Neural cell (in vitro differentiated cells): ENCODE measurements around the gene STK40. TPM values are rescaled to one million over a fixed set of nuclear protein-coding genes. Genes with fewer than 3 reads are reported as not detected.

Source experiments
- H2AFZ ChIP-seq: fragments of 200-600, 300-800 bp; sonication (generic), shearing (Covaris generic); 2 replicates; pipeline ENCODE4 v1.6.0; 2014; ENCODE audit warnings: low read depth, mild to moderate bottlenecking, antibody characterized with exemption, low read length, moderate library complexity
- H3F3A ChIP-seq: fragments of 200-600 bp; shearing (Covaris generic); 2 replicates; pipeline ENCODE4 v1.6.1; 2016; ENCODE audit warnings: mild to moderate bottlenecking, moderate library complexity, mixed read lengths, antibody characterized with exemption, low read length; ENCODE audit not compliant: insufficient read depth, poor library complexity, severe bottlenecking
- H3K27ac ChIP-seq: fragments of 200-600, 300-800 bp; sonication (generic), shearing (Covaris generic); 2 replicates; pipeline ENCODE4 v1.5.1; 2014; ENCODE audit warnings: mild to moderate bottlenecking, low read length, moderate library complexity
- H3K27me3 ChIP-seq: fragments of 300-800, 200-600 bp; sonication (generic), shearing (Covaris generic); 2 replicates; pipeline ENCODE4 v1.6.0; 2014; ENCODE audit warnings: mild to moderate bottlenecking, low read depth, low read length, moderate library complexity; ENCODE audit not compliant: insufficient read depth
- H3K36me3 ChIP-seq: fragments of 300-800, 200-600 bp; sonication (generic), shearing (Covaris generic); 2 replicates; pipeline ENCODE4 v1.5.1; 2014; ENCODE audit warnings: mild to moderate bottlenecking, antibody characterized with exemption, low read length, moderate library complexity; ENCODE audit not compliant: insufficient read depth
- H3K4me2 ChIP-seq: fragments of 300-800, 200-600 bp; sonication (generic), shearing (Covaris generic); 2 replicates; pipeline ENCODE4 v1.6.0; 2014; ENCODE audit warnings: mild to moderate bottlenecking, low read length
- H3K4me3 ChIP-seq: fragments of 300-800, 200-600 bp; sonication (generic), shearing (Covaris generic); 2 replicates; pipeline ENCODE4 v1.5.1; 2014; ENCODE audit warnings: mild to moderate bottlenecking, low read length, moderate library complexity
- H3K79me2 ChIP-seq: fragments of 200-600 bp; shearing (Covaris generic); replicated peaks from 2 replicates; pipeline ENCODE4 v1.6.0; 2014; ENCODE audit warnings: mild to moderate bottlenecking, low read length, moderate library complexity; ENCODE audit not compliant: insufficient read depth
- H3K9ac ChIP-seq: fragments of 300-800, 200-600 bp; sonication (generic), shearing (Covaris generic); 2 replicates; pipeline ENCODE4 v1.6.1; 2016; ENCODE audit warnings: mild to moderate bottlenecking, low read length, mixed read lengths
- H3K9me2 ChIP-seq: fragments of 200-600 bp; shearing (Covaris generic); 2 replicates; pipeline ENCODE4 v1.6.1; 2016; ENCODE audit warnings: mild to moderate bottlenecking, low read length, mixed read lengths; ENCODE audit not compliant: insufficient read depth
- H3K9me3 ChIP-seq: fragments of 200-600, 300-800 bp; sonication (generic), shearing (Covaris generic); 2 replicates; pipeline ENCODE4 v1.6.1; 2016; ENCODE audit warnings: mild to moderate bottlenecking, mixed run types, low read length, moderate library complexity, mixed read lengths
- H4K20me1 ChIP-seq: fragments of 200-600 bp; shearing (Covaris generic); 2 replicates; pipeline ENCODE4 v1.6.1; 2016; ENCODE audit warnings: mild to moderate bottlenecking, mixed run types; ENCODE audit not compliant: insufficient read depth
- EP300 ChIP-seq: fragments of 450-650 bp; conservative IDR thresholded peaks from 2 replicates; pipeline ENCODE4 v1.6.1; 2014; ENCODE audit warnings: antibody characterized with exemption, mild to moderate bottlenecking, moderate library complexity; ENCODE audit not compliant: poor library complexity, severe bottlenecking
- EZH2 ChIP-seq: fragments of 200-600, 300-800 bp; shearing (Covaris generic), sonication (generic); IDR thresholded peaks from 2 replicates; pipeline ENCODE4 v1.6.1; 2014; ENCODE audit warnings: antibody characterized with exemption, low read length, borderline replicate concordance, mild to moderate bottlenecking; ENCODE audit not compliant: insufficient read depth, poor library complexity, severe bottlenecking
- MXI1 ChIP-seq: fragments of 450-650 bp; conservative IDR thresholded peaks from 2 replicates; pipeline ENCODE4 v1.6.1; 2014; ENCODE audit warnings: antibody characterized with exemption, mild to moderate bottlenecking; ENCODE audit not compliant: poor library complexity, severe bottlenecking
- POLR2AphosphoS5 ChIP-seq: IDR thresholded peaks from 2 replicates; pipeline ENCODE4 v1.6.1; 2012
- RAD21 ChIP-seq: fragments of 450-650 bp; conservative IDR thresholded peaks from 2 replicates; pipeline ENCODE4 v1.6.1; 2014; ENCODE audit warnings: antibody characterized with exemption, mild to moderate bottlenecking, moderate library complexity
- SMC3 ChIP-seq: fragments of 450-650 bp; conservative IDR thresholded peaks from 2 replicates; pipeline ENCODE4 v1.6.1; 2014; ENCODE audit warnings: antibody characterized with exemption, mild to moderate bottlenecking, moderate library complexity; ENCODE audit not compliant: poor library complexity
- TAF1 ChIP-seq: IDR thresholded peaks from 2 replicates; pipeline ENCODE4 v1.6.1; 2012; ENCODE audit warnings: low read depth
- polyA plus RNA-seq: library from polyadenylated mRNA; depleted of rRNA; stranded (reverse); fragments of >200 nt; gene quantifications from 2 replicates; pipeline ENCODE4 v1.2.3, GENCODE V29; 2014
- TF ChIP-seq, protein P1 (sequence below): fragments of 450-650 bp; IDR thresholded peaks from 2 replicates; pipeline ENCODE4 v1.5.1; 2014; ENCODE audit warnings: antibody characterized with exemption, mild to moderate bottlenecking, moderate library complexity; ENCODE audit not compliant: poor library complexity, severe bottlenecking
- TF ChIP-seq, protein P2 (sequence below): IDR thresholded peaks from 2 replicates; pipeline ENCODE4 v1.6.1; 2012; ENCODE audit warnings: borderline replicate concordance

The STK40 gene
- polyA plus RNA-seq, 1 donor from 2014 or later = 8.4 TPM

DNA sequence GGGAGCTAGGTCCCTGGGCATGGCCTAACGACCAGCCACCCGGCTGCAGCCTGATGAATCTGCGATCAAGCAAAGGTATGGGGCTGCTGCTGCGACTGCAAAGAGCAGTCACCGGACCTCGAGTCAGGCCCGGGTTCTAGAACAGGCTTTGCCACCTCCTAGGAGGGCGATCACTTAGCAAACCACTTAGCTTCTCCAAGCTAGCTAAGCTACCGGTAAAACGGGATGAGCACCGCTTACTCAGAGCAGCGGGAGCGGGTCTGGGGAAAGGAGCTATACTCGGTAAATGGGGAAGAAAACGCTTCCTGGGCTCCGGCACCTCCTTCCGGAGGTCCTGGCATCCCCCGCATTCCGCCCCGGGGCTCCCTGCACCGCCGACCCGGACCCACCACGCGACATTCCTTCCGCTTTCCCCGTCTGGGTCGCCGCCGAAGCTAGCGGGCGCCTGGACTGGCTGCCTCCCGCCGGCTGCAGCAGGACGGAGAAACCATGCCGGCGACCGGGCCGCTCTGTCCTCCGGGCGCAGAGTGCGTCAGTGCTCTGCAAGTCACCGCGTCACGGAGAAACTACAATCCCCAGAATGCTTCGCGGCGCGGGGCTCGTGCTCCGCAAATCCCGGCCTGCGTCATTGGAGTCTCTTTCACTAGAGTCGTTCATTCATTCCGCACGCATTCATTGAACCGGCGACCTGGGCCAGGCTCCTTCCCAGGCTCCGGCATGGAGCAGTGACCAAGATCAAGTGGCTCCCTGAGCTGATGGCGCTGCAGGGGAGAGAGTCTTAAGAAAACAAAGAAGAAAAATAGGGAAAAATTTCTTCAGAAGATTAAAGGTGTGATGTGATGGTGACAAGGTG is 11.9 kb upstream of the STK40 start, which contains the start of gene LSM10:
Gene LSM10, minus strand, starts transcription at position 531 of the 853 bp plus-strand sequence. CDS start 3,779 bp downstream, outside the sequence.
- H3K36me3 ChIP-seq = no peaks in the 10 kb centered on the region
- H3K9me2 ChIP-seq = no peaks in the 10 kb centered on the region
- H3K4me2 ChIP-seq = peak within 1 kb of the TSS; percentile 71
- H3K27ac ChIP-seq = peak within 1 kb of the TSS; percentile 60
- H4K20me1 ChIP-seq = no peaks in the 10 kb centered on the region
- H2AFZ ChIP-seq = peak within 1 kb of the TSS; percentile 65
- no peaks in the 10 kb centered on the region for H3F3A ChIP-seq
- no peaks in the 10 kb centered on the region for H3K9me3 ChIP-seq
- no peaks in the 10 kb centered on the region for H3K79me2 ChIP-seq
- H3K9ac ChIP-seq = peak within 1 kb of the TSS; percentile 81
- no peaks in the 10 kb centered on the region for H3K27me3 ChIP-seq
- TF ChIP-seq, protein P1, sequence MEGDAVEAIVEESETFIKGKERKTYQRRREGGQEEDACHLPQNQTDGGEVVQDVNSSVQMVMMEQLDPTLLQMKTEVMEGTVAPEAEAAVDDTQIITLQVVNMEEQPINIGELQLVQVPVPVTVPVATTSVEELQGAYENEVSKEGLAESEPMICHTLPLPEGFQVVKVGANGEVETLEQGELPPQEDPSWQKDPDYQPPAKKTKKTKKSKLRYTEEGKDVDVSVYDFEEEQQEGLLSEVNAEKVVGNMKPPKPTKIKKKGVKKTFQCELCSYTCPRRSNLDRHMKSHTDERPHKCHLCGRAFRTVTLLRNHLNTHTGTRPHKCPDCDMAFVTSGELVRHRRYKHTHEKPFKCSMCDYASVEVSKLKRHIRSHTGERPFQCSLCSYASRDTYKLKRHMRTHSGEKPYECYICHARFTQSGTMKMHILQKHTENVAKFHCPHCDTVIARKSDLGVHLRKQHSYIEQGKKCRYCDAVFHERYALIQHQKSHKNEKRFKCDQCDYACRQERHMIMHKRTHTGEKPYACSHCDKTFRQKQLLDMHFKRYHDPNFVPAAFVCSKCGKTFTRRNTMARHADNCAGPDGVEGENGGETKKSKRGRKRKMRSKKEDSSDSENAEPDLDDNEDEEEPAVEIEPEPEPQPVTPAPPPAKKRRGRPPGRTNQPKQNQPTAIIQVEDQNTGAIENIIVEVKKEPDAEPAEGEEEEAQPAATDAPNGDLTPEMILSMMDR = no peak
- TF ChIP-seq SMC3 (peak; percentile 41), EP300 (peak; percentile 44), RAD21 (no peak), EZH2 (no peak), MXI1 (peak; percentile 93), POLR2AphosphoS5 (peak; percentile 96), TAF1 (peak; percentile 82)
- TF ChIP-seq, protein P2, sequence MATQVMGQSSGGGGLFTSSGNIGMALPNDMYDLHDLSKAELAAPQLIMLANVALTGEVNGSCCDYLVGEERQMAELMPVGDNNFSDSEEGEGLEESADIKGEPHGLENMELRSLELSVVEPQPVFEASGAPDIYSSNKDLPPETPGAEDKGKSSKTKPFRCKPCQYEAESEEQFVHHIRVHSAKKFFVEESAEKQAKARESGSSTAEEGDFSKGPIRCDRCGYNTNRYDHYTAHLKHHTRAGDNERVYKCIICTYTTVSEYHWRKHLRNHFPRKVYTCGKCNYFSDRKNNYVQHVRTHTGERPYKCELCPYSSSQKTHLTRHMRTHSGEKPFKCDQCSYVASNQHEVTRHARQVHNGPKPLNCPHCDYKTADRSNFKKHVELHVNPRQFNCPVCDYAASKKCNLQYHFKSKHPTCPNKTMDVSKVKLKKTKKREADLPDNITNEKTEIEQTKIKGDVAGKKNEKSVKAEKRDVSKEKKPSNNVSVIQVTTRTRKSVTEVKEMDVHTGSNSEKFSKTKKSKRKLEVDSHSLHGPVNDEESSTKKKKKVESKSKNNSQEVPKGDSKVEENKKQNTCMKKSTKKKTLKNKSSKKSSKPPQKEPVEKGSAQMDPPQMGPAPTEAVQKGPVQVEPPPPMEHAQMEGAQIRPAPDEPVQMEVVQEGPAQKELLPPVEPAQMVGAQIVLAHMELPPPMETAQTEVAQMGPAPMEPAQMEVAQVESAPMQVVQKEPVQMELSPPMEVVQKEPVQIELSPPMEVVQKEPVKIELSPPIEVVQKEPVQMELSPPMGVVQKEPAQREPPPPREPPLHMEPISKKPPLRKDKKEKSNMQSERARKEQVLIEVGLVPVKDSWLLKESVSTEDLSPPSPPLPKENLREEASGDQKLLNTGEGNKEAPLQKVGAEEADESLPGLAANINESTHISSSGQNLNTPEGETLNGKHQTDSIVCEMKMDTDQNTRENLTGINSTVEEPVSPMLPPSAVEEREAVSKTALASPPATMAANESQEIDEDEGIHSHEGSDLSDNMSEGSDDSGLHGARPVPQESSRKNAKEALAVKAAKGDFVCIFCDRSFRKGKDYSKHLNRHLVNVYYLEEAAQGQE = peak; percentile 88
- H3K4me3 ChIP-seq = peak within 1 kb of the TSS; percentile 86

DNA sequence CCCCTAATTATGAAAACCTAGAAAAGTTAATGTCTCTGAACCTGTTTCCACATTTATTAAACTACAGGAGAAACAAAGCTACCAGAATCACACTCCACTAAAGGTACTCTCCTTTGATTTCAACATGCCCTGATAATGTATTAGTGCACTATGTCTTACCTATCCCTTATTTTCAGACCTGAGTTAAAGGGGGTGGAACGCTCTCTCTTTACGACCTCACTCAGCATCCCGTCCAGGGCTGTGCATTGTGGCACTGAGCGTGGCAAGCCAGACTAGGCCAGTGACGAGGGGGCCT is 11.3 kb upstream of the STK40 start:
- H3K9me2 ChIP-seq = no peaks in the 10 kb centered on the region
- H3F3A ChIP-seq = no peaks in the 10 kb centered on the region
- H3K9ac ChIP-seq = peak overlapping the region; percentile 81
- H3K9me3 ChIP-seq = no peaks in the 10 kb centered on the region
- H3K27me3 ChIP-seq = no peaks in the 10 kb centered on the region
- peak overlapping the region; percentile 65 for H2AFZ ChIP-seq
- peak overlapping the region; percentile 60 for H3K27ac ChIP-seq
- peak overlapping the region; percentile 71 for H3K4me2 ChIP-seq
- H3K4me3 ChIP-seq = peak overlapping the region; percentile 86
- TF ChIP-seq MXI1 = no peak
- TF ChIP-seq SMC3 = no peak
- TF ChIP-seq, protein P1 = no peak
- TF ChIP-seq, protein P2 = no peak
- TF ChIP-seq EP300 = no peak
- no peak for TF ChIP-seq TAF1
- no peak for TF ChIP-seq EZH2
- no peak for TF ChIP-seq POLR2AphosphoS5
- no peak for TF ChIP-seq RAD21
- H3K36me3 ChIP-seq = no peaks in the 10 kb centered on the region
- H3K79me2 ChIP-seq = no peaks in the 10 kb centered on the region
- H4K20me1 ChIP-seq = no peaks in the 10 kb centered on the region
